Measurements from ENCODE around the gene ASIC4. TPM values are rescaled to one million over a fixed set of nuclear protein-coding genes. Genes with fewer than 3 reads are reported as not detected.

ASIC4 gene, protein sequence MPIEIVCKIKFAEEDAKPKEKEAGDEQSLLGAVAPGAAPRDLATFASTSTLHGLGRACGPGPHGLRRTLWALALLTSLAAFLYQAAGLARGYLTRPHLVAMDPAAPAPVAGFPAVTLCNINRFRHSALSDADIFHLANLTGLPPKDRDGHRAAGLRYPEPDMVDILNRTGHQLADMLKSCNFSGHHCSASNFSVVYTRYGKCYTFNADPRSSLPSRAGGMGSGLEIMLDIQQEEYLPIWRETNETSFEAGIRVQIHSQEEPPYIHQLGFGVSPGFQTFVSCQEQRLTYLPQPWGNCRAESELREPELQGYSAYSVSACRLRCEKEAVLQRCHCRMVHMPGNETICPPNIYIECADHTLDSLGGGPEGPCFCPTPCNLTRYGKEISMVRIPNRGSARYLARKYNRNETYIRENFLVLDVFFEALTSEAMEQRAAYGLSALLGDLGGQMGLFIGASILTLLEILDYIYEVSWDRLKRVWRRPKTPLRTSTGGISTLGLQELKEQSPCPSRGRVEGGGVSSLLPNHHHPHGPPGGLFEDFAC
- under 1 TPM in 1 of 2 donors, not detected in 1; 0.13 TPM for total RNA-seq
- total RNA-seq, result 0.15 to 0.35 reads per million in 2 donors

DNA sequence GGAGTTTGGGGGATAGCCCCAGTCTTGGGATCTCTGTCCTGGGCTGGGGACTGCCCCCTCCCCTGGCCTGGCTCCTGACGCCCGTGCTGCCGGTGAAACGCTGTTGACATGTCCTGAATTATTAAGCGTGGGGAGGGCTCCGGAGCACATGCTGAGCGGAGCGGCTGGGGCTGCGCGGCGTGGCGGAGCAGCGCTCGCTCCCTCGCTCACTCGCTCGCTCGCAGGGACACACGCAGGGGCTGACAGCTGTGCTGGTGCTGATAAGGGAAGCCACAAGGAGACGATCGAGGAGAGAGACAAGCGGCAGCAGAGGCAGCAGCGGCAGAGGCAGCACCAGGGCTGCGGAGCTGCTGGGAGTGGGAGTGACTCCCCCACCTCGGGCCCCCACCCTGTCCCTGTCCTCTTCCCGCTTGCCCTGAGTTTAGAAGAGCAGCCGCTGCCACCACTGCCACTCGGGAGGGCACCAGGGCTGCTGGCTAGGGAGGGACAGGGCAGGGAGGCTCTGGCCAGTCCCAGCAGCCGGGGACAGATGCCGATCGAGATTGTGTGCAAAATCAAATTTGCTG is at the start of gene ASIC4:
ASIC4 (plus strand) TSS at position 287 of the 566 bp plus-strand sequence; CDS start at position 530, 243 bp downstream.
- Mint-ChIP-seq H3K27ac (no peak within 1 kb of the TSS), H3K4me3 (peak within 1 kb of the TSS; percentile 78), H3K36me3 (ENCODE audit: low read depth) (peaks cover 26% of the 10 kb centered on the region), H3K4me1 (peaks cover 29% of the 10 kb centered on the region), H3K27me3 (peaks cover 93% of the 10 kb centered on the region)
- DNase-seq (no peak), ATAC-seq (peak; percentile 56)
- H3K9me3 ChIP-seq (ENCODE audit: control insufficient read depth, low read length, poor library complexity, severe bottlenecking), result no peaks in the 10 kb centered on the region

DNA sequence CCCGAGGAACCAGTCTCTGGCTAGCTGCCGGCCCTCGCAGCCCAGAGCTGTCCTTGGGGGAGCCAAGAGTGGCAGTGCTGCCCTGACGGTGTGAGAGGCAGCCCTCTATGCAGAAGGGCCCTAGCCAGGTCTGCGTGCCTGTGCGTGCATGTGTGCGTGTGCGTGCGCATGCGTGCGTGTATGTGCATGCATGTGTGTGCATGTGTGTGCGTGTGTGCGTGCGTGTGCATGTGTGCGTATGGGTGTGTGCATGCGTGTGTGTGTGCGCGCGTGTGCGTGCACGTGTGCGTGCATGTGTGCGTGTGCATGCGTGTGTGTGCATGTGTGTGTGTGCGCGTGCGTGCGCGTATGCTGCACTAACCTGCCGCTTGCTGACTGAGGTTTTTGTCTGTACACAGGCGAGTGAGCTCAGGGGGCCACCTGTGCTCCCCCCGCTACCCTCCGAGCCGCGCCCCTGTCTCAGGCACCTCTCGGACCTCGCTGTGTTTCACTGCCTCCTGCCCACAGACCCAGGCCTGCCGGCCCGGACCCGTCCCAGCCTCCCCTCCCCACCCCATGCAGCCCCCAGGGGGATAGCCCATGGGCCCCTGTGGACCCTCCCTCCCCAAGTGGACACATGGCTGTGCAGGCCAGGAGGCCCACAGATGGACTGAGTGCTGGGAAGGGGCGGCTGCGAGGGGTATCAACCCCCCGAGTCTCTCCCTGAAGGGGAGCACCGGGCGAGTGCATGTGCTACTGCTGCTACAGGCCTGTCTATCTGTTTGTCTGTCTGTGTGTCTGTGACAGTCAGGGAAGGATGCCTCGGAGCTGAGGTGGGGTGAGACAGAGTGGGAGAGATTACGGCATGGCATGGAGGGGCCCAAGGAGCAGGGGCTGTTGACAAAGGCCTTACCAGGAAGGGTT is 48.4 kb upstream of the ASIC4 start:
- Mint-ChIP-seq H3K4me1 (peaks cover 3% of the 10 kb centered on the region), H3K27me3 (peaks cover 6% of the 10 kb centered on the region), H3K27ac (no peak overlapping the region), H3K4me3 (no peak overlapping the region), H3K36me3 (ENCODE audit: low read depth) (peaks cover 4% of the 10 kb centered on the region)
- ATAC-seq (no peak), DNase-seq (no peak)
- no peaks in the 10 kb centered on the region for H3K9me3 ChIP-seq (ENCODE audit: control insufficient read depth, low read length, poor library complexity, severe bottlenecking)

DNA sequence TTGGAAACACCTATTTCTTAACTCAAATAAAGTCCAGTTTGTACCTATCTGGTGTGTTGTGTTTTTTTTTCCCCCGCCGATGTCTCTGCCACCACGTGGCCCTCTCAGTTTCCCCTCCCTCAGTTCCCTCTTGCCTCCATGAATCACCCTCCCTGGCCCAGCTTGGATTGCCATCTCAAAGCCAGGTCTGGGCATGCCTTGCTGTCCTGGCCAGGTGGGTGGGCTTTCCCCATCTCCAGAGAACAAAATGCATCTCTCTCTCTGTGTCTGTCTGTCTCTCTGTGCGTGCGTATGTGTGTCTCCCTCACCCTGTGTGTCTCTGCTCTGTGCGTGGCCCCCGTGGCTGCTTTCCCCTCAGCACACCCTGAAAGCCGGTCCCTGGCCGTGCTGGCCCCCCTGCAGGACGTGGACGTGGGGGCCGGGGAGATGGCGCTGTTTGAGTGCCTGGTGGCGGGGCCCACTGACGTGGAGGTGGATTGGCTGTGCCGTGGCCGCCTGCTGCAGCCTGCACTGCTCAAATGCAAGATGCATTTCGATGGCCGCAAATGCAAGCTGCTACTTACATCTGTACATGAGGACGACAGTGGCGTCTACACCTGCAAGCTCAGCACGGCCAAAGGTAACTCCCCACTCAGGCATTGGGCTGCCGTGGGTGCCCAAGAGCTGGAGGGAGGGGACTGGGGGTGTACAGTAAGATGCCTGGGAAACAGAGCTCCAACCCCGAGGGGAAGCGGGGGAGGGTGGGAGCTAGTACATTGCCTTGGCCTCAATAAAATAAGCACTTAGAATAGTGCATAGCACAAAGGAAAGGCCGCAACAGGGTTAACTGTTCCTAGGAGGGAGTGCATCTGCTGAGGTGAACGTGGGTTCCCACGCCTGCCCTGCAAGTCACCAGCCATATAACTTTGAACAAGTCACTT is 47.2 kb upstream of the ASIC4 start:
- peaks cover 14% of the 10 kb centered on the region for H3K27me3 Mint-ChIP-seq
- DNase-seq (no peak), ATAC-seq (no peak)
- H3K4me1 Mint-ChIP-seq, result peaks cover 7% of the 10 kb centered on the region
- H3K9me3 ChIP-seq (ENCODE audit: control insufficient read depth, low read length, poor library complexity, severe bottlenecking), result no peaks in the 10 kb centered on the region
- no peak overlapping the region for H3K27ac Mint-ChIP-seq
- peaks cover 7% of the 10 kb centered on the region for H3K36me3 Mint-ChIP-seq (ENCODE audit: low read depth)
- no peak overlapping the region for H3K4me3 Mint-ChIP-seq

DNA sequence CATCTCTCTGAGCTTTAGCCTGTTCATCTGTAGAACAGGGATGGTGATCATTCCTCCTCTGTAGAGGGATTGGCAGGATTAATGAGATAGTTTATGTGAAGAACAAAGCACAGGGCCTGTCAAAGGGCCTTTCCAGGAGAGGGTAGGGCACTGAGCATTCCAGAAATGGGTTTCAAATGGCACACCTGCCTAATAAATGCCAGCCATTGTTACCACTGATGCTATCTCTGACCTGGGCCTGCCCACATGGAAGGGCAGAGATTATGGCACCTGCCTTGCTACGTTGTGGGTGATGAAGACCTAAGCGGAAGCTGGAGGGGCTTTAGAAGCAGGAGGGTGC is 46.6 kb upstream of the ASIC4 start:
- no peak for ATAC-seq
- H3K4me3 Mint-ChIP-seq, result no peak overlapping the region
- no peak for DNase-seq
- no peaks in the 10 kb centered on the region for H3K9me3 ChIP-seq (ENCODE audit: control insufficient read depth, low read length, poor library complexity, severe bottlenecking)
- peaks cover 7% of the 10 kb centered on the region for H3K4me1 Mint-ChIP-seq
- H3K36me3 Mint-ChIP-seq (ENCODE audit: low read depth), result peaks cover 7% of the 10 kb centered on the region
- H3K27ac Mint-ChIP-seq, result no peak overlapping the region
- peaks cover 14% of the 10 kb centered on the region for H3K27me3 Mint-ChIP-seq

DNA sequence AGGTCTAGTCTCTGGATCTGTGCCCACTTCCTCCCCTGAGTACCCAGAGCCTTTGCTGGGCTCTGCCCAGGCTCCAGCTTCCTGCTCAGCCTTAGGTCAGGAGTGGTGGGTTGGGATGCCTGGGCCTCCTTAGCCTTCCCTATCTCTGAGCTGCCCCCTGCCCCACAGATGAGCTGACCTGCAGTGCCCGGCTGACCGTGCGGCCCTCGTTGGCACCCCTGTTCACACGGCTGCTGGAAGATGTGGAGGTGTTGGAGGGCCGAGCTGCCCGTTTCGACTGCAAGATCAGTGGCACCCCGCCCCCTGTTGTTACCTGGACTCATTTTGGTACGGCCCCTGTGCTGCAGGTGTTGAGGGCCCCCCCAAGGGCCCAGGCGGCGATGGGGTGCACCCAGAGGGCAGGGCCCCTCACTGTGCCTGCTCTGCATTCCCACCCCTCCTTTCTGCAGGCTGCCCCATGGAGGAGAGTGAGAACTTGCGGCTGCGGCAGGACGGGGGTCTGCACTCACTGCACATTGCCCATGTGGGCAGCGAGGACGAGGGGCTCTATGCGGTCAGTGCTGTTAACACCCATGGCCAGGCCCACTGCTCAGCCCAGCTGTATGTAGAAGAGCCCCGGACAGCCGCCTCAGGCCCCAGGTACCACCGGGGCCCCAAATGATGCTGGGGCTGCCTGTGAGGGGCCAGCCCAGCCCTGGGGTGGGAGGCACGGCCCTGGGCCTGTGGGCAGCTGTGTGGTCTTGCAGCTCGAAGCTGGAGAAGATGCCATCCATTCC is 45.7 kb upstream of the ASIC4 start:
- peaks cover 14% of the 10 kb centered on the region for H3K27me3 Mint-ChIP-seq
- H3K9me3 ChIP-seq (ENCODE audit: control insufficient read depth, low read length, poor library complexity, severe bottlenecking), result no peaks in the 10 kb centered on the region

DNA sequence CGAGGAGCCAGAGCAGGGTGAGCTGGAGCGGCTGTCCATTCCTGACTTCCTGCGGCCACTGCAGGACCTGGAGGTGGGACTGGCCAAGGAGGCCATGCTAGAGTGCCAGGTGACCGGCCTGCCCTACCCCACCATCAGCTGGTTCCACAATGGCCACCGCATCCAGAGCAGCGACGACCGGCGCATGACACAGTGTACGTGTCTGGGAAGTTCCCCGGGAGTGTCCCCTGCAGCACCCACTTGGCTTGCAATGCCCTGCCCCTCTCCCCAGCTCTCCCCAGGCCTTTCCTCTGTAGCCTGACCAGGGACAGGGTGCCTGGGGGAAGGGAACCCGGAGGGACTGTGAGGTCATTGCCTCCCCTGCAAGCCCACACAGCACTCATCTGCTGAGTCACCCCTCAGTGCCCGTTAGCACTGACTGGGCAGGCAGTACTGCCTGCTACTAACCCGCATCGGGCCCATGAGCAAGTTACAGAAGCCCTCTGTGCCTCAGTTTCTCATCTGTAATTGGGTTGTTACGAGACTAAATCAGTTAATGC is 45.0 kb upstream of the ASIC4 start:
- no peak for ATAC-seq
- H3K9me3 ChIP-seq (ENCODE audit: control insufficient read depth, low read length, poor library complexity, severe bottlenecking), result no peaks in the 10 kb centered on the region
- Mint-ChIP-seq H3K4me3 (no peak overlapping the region), H3K36me3 (ENCODE audit: low read depth) (peaks cover 7% of the 10 kb centered on the region), H3K27ac (no peak overlapping the region), H3K4me1 (peaks cover 7% of the 10 kb centered on the region), H3K27me3 (peaks cover 14% of the 10 kb centered on the region)
- DNase-seq, result no peak

More for the DNA sequence above, 45.7 kb upstream of the ASIC4 start:
- H3K4me1 Mint-ChIP-seq, result peaks cover 7% of the 10 kb centered on the region
- ATAC-seq (no peak), DNase-seq (no peak)
- H3K27ac Mint-ChIP-seq, result no peak overlapping the region
- H3K36me3 Mint-ChIP-seq (ENCODE audit: low read depth), result peaks cover 7% of the 10 kb centered on the region
- H3K4me3 Mint-ChIP-seq, result no peak overlapping the region

DNA sequence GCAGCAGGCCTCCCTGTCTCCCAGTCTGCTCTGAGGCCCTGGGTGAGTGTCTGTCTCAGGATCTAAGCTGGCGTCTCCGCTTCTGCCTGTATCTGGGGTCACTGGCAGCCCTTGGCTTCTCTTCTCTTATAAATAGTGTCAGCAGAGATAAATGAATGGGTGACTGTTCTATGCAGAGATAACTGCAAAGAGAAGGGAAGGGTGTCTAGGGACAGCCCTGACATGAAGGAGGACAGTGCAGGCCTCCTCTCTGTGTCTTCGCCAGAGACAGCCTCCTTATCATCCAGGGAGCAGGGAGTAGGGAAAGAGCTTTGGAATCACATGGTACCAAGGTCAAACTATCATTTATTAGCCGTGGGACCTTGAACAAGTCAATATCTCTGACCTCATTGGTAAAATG is 43.9 kb upstream of the ASIC4 start:
- DNase-seq (no peak), ATAC-seq (no peak)
- Mint-ChIP-seq H3K4me1 (peaks cover 6% of the 10 kb centered on the region), H3K4me3 (no peak overlapping the region), H3K36me3 (ENCODE audit: low read depth) (peaks cover 7% of the 10 kb centered on the region), H3K27ac (no peak overlapping the region), H3K27me3 (peaks cover 14% of the 10 kb centered on the region)
- no peaks in the 10 kb centered on the region for H3K9me3 ChIP-seq (ENCODE audit: control insufficient read depth, low read length, poor library complexity, severe bottlenecking)

DNA sequence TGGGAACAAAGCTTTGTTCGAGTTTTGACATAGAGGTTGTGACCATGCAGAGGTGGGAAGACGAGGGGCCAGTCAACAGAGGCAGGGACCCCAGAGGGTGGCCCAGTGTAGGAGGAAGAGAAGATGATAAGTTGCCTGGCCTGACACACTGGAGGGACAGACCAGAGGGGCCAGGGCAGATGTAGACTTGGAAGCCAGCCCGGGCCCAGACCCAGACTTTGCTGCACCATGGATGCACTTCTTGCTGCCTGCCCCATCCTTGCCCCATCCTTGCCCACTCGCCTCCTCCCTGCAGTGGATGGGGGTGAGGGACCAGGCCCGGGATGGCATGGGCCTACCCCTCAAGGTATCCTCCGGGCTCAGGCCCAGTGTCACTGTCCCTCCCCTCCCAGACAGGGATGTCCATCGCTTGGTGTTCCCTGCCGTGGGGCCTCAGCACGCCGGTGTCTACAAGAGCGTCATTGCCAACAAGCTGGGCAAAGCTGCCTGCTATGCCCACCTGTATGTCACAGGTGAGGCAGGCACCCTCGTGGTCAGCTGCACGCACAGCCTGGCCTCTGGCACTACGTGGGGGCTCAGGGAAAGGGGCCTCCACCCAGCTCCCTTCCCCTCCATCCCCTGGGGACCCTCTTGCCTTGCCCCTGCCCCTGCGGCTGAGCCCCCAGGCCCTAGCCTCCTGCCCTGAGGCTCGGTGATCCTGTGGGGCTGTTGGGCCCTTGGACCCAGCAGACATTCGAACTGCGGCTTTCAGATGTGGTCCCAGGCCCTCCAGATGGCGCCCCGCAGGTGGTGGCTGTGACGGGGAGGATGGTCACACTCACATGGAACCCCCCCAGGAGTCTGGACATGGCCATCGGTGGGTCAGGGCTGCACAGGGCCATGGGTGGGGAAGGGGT is 42.6 kb upstream of the ASIC4 start:
- Mint-ChIP-seq H3K27ac (no peak overlapping the region), H3K4me1 (peaks cover 11% of the 10 kb centered on the region), H3K27me3 (peaks cover 19% of the 10 kb centered on the region), H3K4me3 (no peak overlapping the region), H3K36me3 (ENCODE audit: low read depth) (peaks cover 7% of the 10 kb centered on the region)
- no peak for ATAC-seq
- no peaks in the 10 kb centered on the region for H3K9me3 ChIP-seq (ENCODE audit: control insufficient read depth, low read length, poor library complexity, severe bottlenecking)
- no peak for DNase-seq

DNA sequence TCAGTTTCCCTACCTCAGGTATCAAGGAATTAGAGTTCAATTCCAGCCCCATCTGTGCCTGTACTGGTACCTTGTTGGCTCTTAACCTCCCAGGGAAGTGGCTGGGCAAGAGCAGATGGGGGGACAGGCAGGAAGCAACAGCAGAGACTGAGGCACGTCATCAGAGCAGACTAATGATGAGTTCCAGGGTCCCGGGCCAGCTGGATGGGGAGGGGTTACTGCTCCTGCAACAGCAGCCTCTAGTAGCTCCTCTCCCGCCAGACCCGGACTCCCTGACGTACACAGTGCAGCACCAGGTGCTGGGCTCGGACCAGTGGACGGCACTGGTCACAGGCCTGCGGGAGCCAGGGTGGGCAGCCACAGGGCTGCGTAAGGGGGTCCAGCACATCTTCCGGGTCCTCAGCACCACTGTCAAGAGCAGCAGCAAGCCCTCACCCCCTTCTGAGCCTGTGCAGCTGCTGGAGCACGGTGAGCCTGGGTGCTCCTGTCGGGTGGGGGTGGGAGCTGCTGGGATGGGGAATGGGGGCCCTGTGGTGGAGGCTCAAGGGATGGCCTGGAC is 41.6 kb upstream of the ASIC4 start:
- peaks cover 3% of the 10 kb centered on the region for H3K36me3 Mint-ChIP-seq (ENCODE audit: low read depth)
- no peak overlapping the region for H3K4me3 Mint-ChIP-seq
- H3K4me1 Mint-ChIP-seq, result peaks cover 11% of the 10 kb centered on the region
- DNase-seq (no peak), ATAC-seq (no peak)
- H3K9me3 ChIP-seq (ENCODE audit: control insufficient read depth, low read length, poor library complexity, severe bottlenecking), result no peaks in the 10 kb centered on the region
- no peak overlapping the region for H3K27ac Mint-ChIP-seq
- peaks cover 19% of the 10 kb centered on the region for H3K27me3 Mint-ChIP-seq

DNA sequence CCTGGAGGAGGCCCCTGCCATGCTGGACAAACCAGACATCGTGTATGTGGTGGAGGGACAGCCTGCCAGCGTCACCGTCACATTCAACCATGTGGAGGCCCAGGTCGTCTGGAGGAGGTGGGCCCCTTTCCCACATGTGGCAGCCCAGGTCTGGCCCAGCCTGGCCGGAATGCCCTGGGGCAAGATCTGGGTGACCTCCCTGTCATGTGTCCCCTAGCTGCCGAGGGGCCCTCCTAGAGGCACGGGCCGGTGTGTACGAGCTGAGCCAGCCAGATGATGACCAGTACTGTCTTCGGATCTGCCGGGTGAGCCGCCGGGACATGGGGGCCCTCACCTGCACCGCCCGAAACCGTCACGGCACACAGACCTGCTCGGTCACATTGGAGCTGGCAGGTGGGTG is 40.8 kb upstream of the ASIC4 start:
- Mint-ChIP-seq H3K4me3 (no peak overlapping the region), H3K36me3 (ENCODE audit: low read depth) (peaks cover 3% of the 10 kb centered on the region), H3K27me3 (peaks cover 19% of the 10 kb centered on the region), H3K27ac (peak overlapping the region; percentile 19), H3K4me1 (peaks cover 11% of the 10 kb centered on the region)
- no peaks in the 10 kb centered on the region for H3K9me3 ChIP-seq (ENCODE audit: control insufficient read depth, low read length, poor library complexity, severe bottlenecking)
- no peak for ATAC-seq
- DNase-seq, result no peak

Measured in T-helper 17 cell (primary cell).